Measurements from ENCODE around the gene DDIT4.
"Not testable (repeated sequence)": the region's sequence is repeated elsewhere in the genome, so short reads cannot be mapped to it uniquely, and the experiment has no call there.

The DDIT4 gene, protein sequence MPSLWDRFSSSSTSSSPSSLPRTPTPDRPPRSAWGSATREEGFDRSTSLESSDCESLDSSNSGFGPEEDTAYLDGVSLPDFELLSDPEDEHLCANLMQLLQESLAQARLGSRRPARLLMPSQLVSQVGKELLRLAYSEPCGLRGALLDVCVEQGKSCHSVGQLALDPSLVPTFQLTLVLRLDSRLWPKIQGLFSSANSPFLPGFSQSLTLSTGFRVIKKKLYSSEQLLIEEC

DNA sequence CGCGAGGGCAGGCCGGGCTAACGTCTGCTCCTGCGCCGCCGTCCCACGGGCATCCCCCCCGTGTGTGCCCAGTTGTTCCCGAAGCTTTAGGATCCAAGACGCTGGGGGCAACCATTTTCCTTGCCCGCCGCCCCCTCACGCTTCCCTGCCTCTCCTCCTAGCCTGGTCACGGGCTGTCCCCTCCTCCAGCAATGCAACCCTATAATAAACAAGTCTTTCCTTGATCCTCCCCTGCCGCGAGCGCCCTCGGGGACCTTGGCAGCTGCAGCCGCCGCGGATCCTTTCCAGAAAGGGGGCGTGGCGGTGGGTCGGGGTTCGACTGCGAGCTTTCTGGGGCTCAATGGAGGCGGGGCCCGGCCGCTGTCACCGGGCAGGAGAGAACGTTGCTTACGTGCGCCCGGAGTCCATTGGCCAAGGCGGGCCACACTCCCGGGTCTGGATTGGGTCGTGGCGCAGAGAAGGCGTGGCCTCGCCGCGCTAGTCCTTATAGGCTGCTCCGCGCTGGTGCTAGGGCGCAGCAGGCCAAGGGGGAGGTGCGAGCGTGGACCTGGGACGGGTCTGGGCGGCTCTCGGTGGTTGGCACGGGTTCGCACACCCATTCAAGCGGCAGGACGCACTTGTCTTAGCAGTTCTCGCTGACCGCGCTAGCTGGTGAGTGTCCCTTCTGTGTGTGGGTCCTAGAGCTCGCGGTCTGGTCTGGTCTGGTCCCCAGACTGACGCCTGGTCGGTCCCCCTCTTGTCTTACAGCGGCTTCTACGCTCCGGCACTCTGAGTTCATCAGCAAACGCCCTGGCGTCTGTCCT, at the start of gene DDIT4:
DDIT4 (plus strand) TSS at position 515 of the 803 bp plus-strand sequence. CDS start 293 bp downstream, outside the sequence.
- peak; percentile 29 for DNase-seq

DNA sequence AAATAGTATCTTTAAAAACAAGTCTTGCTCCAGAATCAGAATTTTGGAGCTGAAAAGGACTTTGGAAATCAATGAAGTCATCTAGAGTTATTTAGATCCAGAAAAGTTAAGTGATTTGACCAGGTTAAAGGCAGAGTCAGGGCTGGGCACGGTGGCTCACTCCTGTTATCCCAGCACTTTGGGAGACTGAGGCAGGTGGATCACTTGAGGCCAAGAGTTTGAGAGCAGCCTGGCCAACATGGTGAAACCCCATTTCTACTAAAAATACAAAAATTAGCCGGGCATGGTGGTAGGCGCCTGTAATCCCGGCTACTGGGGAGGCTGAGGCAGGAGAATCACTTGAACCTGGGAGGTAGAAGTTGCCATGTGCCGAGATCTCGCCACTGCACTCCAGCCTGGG, 49.5 kb upstream of the DDIT4 start:
- DNase-seq, result not testable (repeated sequence)

DNA sequence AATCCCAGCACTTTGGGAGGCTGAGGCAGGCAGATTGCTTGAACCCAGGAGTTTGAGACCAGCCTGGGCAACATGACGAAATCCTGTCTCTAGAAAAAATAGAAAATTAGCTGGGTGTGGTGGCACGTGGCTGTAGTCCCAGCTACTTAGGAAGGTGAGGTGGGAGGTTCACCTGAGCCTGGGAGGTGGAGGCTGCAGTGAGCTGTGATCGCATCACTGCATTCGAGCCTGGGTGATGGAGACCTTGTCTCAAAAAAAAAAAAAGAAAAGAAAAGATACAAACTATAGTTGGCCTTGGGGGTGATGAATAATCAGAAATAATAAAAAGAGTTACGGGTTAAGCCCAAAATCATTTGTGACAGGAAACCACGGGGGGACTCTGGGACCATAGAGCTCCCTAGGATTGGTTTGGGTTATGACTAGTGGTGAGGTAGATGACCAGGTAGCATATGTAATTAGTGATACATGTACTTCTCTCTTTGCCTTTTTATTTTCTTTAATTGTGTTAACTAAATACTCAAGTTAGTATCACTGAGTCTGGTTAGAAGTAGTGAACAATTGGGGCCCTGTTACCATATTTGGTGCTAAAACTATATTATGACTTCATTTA, 47.2 kb upstream of the DDIT4 start:
- DNase-seq, result no peak

DNA sequence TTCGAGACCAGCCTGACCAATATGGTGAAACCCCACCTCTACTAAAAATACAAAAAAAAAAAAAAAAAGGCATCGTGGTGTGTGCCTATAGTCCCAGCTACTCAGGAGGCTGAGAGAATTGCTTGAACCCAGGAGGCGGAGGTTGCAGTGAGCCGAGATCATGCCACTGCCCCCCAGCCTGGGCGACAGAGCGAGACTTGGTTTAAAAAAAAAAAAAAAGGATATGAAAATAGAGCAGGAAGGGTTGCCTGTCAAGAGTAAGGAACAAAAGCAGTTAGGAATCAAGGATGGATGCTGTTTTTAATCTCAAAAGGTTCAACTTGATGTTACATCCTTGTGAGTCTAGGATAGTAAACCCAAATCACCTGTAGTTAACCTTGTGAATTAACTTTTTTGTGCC, 45.9 kb upstream of the DDIT4 start:
- no peak for DNase-seq

DNA sequence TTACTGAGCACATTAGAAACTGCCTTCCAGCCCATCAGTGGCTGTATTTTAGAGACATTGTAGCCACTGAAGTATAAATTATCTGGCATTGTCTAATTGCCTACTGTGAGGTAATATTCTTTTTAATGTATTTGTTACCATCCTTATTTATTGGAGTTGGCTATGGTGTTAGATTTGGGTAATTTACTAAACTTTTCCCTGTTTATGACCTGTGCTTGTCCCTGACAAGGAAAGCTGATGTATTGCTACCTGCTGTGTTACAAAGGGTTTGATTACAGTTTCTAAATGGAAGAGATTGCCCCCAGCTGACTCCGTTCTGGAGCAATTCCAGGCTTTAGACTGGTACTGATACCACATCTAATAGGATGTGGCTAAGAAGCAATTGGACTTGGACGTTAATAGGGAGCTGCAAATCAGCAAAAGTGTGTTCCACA, 45.4 kb upstream of the DDIT4 start:
- no peak for DNase-seq

DNA sequence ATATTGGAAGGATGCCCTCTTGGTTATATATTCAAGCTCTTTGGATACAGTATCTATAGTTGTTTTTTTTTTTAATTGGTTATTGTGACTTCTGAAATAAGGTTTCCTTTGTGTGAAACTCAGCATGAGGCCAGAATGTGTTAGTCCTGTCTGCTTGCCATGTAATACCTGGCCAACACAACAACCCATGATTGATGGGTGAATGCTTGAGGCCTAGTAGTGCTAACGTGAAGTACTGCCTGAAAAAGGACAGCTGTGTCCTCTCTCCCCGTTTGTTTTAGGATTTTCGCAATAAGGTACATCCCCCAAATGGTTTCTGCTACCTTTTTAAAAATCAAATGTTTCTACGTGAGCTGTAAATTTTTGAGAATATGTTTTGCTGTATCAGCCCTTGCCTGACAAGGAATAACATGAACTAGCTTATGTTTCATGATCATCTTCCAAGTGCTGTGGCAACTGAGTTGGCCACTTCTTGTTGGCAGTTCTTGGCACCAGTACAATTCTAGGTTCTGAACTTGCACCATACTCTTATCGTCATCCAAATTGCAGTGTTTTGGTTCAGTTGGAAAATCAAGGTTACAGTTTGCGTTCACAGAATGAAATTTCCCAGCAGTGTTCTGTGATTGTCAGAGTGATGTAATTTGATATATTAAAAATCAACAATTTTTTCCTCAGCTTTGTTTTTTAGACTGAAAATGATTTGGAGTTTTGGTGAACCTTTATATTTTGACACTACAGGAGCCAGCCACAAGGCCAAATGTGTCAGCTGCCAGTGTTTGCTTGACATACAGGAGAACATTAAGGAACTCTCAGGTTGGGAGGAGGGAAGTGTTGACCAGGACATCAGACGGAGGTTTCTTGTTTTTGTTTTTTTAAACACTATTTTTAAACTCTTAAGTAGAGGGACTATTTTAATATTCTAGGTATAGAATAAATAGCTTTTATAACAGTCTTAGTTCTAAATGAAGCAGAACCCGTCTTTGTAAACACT, 44.2 kb upstream of the DDIT4 start:
- DNase-seq, result peak; percentile 69

DNA sequence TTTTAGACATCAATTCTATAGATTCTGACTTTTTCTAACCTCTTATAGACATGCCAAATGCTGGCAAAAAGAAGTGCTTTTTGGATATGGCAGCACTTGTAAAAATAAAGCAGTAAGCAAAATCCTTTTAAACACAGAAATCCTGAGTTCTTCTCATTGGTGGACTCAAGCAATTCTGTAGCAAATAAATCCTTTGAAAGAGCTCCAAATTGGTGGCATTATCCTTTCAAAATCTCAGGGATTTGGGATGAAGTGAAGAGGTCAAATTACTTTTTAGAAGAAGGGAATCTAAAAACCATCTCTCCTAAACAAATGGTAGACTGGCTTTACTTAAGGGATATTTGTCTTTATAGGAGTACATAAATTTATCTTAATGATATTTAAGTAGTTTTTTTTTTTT, 40.1 kb upstream of the DDIT4 start:
- DNase-seq, result no peak

DNA sequence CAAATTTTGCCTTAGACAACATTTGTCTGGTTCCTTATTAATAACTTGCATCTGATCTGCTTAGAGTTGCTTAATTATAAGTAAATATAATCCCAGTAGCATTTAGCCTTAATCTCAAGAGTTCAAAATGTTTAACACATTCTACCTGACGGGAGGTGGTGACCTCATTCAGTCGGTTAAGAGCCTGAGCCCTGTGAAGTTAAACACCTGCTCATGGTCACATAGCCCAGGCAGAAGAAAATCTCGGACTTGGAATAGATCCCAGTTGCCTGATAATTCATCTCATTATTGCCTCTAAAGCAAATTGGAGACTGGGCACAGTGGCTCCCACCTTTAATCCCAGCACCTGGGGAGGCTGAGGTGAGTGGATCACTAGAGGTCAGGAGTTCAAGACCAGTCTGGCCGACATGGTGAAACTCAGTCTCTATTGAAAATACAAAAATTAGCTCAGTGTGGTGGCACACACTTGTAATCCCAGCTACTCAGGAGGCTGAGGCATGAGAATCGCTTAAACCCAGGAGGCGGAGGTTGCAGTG, 39.1 kb upstream of the DDIT4 start:
- no peak for DNase-seq

DNA sequence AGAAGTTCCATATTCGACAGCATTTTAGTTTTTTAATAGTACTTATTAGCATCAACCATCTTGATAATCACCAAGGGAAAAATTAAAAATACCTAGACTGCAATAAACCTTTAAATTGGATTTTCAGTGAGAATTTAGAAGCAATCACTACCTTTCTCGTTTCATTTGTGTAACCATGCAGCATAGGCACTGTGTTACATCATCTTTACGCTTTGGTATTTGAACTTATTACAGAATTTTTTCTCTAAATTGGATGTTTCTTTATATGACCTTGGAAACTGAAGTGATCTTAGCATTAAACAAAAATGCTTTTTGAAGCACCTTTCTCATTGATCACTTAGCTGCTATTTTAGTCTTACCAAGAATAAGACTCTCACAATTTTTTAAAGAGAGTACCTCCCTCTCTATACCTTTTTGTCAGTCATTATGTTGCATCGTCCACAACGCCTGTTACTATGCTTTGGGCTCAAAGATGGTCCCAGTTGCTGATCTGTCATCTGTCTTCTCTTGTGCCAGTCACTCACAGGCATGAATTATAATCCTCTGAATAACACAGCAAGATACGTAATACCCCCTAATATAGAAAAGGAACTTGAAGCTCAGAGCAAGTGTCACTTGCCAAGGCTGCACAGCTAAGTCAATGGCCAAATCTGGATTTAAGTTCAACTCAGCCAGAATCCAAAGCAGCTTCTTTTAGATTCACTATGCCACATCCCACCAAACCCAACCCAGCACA, 38.0 kb upstream of the DDIT4 start:
- no peak for DNase-seq

DNA sequence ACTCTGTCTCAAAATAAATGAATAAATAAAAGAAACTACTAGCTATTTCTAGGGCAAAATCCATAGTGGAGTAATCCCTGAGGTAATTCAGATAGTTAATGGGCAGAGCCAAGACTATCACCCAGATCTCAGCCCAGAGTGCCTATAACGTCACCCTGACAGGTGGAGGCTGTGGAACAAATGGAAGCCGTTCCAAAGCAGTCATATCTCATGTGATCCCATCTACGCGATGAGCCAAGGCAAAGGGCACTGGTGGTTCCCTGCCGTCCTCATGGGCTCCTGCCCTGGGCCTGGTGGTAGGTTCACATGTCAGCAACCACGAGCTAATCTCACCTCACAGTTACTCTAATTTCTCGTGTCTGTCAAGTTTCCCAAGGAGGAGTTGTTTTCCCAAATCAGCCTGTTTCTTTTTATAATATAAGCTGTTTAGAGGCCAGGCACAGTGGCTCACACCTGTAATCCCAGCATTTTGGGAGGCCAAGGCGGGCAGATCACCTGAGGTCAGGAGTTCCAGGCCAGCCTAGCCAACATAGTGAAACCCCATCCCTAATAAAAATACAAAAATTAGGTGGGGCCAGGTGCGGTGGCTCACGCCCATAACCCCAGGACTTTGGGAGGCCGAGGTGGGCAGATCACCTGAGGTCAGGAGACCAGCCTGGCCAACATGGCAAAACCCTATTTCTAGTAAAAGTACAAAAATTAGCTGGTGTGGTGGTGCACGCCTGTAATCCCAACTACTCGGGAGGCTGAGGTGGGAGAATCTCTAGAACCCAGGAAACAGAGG, 35.1 kb upstream of the DDIT4 start:
- no peak for DNase-seq

DNA sequence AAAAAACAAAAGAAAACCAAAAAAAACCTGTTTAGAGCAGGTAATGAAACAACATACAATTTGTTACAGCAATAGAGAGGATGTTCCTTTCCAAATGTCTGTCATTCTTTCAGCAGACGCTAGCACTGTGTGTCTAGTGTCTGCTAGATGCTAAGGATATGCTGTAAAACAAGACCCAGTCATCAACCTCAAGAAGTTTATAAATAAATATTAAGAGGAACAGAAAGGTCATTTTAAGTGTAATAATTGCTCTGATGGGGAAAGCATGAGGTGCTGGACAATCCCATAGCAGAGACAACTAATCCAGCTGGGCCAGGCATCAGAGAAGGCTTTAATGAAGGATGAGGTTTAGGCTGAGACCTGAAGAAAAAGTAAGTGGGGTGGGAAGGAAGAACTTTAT, 34.3 kb upstream of the DDIT4 start:
- no peak for DNase-seq

DNA sequence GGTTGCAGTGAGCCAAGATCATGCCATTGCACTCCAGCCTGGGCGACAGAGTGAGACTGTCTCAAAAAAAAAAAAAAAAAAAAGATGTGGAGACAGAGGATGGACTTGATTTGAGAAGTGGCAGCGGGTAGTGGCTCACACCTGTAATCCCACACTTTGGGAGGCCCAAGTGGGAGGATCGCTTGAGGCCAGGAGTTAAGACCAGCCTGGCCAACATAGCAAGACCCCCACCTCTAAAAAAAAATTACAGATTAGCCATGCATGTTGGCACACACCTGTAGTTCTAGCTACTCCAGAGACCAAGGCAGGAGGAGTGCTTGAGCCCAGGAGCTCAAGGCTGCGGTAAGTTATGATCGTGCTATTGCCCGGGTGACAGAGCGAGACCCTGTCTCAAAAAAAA, 33.4 kb upstream of the DDIT4 start:
- no peak for DNase-seq

DNA sequence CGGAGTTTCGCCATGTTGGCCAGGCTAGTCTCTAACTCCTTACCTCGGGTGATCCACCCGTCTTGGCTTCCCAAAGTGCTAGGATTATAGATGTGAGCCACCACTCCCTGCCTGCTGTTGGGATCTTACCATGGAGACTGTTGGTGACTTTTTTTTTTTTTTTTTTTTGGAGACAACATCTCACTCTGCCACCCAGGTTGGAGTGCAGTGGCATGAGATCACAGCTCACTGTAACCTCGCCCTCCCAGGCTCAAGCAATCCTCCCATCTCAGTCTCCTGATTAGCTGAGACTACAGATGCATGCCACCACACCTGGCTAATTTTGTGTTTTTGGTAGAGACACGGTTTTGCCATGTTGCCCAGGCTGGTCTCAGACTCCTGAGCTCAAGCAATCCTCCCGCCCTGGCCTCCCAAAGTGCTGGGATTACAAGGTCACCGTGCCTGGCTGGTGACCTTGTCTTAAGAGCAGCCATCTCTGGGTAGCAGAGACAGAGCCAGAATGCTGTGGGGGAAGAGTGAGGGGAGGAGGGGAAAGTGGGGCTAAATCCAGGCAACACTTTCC, 32.0 kb upstream of the DDIT4 start:
- DNase-seq, result no peak

DNA sequence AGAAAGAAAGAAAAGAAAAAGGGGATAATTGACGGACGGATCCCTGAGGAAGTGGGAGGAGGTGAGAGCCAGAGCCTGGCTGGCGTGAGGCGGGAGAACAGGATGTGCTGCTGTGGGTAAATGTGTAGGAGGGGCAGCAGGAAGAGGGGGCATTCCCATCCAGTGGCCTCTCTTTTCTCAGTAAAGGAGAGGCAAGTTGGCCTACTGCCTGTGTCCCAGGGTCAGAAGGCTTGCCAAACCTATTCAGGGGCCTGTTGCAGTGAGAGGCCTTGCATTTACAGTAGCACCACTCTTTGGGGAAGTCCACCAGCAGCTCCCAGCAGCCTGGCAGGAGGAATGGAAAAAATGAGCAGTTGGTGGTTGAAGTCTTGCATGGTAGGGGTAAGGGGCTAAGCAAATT, 31.0 kb upstream of the DDIT4 start:
- no peak for DNase-seq

DNA sequence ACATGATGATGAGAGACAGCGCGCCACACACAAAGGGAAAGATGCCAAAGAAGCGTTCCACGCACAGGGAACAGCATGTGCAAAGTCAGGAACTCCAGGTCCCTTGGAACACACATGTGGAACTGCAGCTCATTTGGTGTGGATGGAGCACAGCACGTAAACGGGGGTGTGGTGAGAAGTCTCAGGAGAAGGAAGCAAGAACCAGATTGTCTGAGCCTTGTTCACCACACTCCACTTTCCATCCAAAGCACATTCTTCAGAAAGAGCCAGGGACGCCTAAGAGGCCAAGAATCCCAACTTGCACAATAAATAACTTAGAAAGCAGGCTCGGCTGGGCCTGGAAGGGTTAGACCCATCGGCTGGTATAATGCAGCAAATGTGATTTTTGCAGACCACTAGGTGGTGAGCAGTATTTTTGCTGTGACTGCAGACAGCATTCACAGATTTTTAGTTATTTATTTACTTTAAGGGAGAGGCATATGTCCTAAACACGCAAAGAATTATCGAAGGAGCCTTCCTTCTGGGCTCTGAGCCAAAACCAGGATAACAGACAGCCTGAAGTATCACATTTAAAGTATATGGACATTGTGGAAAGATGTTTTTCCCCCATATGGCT, 29.8 kb upstream of the DDIT4 start:
- no peak for DNase-seq

DNA sequence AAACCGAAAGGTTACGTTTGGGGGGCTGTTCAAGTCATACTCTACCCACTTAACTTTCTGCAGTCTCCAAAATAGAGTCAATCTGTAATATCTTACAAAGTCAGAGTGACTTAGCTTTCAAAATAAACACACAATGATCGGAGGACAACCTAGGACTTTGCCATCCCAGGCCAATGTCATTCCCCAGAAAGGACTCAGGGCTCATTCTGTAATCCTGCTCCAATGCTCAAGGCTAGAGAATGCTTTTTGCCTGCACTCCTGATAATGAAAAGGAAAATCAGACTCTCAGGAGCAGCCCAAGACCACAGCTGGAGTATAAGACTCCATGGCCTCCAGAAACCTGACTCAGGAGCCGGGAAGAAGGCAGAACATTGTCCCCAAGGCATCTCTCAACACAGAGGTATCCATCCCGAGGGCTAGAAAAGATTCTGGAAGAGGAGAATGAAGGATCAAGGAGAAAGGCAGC, 29.1 kb upstream of the DDIT4 start:
- DNase-seq, result no peak

DNA sequence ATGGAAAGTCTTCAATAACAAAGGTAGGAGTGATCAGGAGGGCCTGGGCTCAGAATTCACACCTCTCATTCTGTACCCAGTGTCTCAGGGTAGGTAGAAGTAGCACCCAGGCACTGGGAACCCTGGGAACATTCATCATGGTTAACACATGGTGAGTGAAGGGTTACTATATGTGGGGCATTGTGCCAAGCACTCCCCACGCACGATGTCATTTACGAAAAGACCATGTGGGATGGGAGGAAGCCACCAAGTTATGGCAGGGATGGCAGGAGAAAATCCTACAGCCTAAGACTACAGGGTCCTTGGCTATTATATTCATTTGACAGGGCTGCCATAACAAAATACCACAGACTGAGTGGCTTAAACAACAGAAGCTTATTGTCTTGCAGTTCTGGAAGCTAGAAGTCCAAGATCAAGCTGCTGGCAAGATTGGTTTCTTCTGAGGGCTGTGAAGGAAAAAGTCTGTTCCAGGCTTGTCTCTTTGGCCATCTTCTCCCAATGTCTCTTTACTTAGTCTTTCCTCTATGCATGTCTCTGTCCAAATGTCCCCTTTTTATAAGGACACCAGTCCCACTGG, 27.7 kb upstream of the DDIT4 start:
- DNase-seq, result no peak

DNA sequence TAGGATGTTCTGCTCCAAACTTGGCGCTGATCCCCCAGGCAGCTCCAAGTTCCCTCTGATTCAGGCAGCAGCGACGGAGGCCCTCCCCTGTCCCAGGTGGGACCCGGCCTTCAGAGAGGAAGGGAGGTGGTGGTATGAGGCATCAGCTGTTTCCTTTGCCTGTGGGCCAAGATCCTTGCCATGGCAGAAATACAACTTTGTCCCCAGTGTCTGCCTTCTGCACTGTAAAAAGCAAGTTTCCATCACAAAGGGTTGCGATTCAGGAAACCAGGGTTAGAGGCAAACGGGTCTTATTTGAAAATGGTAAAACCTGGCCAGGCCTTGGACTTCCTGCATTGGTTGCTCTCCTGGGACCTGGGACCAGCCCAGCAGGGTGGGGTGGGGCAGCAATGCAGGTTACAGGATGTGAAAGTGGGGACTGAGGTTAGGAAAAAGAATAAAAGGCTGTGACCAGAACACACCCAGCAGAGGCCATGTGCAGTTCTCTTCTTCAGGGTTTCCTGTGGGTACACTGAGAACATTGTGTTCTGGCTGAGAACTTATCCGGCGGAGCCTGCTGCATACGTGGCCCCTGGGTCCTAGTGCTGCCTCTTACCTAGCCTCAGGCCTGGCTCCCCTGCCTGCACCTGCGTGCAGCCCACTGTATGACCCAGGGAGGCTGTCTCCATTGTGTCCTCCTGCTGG, 25.1 kb upstream of the DDIT4 start:
- DNase-seq, result no peak
